Muscle layer of colon (tissue), 2 donors: Measurements from ENCODE around the gene TPPP.
"Not testable (repeated sequence)": the region's sequence is repeated elsewhere in the genome, so short reads cannot be mapped to it uniquely, and the experiment has no call there.

Experiments
- H3K27ac ChIP-seq: one replicate; pipeline ENCODE4 v1.7.0; 2013; ENCODE audit warnings: low read depth, mild to moderate bottlenecking, low read length, moderate library complexity
- H3K27me3 ChIP-seq, 2 donors: one replicate each; pipeline ENCODE4 v1.7.0; 2013; ENCODE audit warnings: low read length in 2 of 2, mild to moderate bottlenecking in 2 of 2; ENCODE audit not compliant: insufficient read depth in 2 of 2, control insufficient read depth in 1 of 2
- H3K36me3 ChIP-seq: one replicate; pipeline ENCODE4 v1.7.0; 2013; ENCODE audit warnings: mild to moderate bottlenecking, low read length; ENCODE audit not compliant: insufficient read depth
- H3K4me1 ChIP-seq: one replicate; pipeline ENCODE4 v1.7.0; 2013; ENCODE audit warnings: mild to moderate bottlenecking, low read length; ENCODE audit not compliant: insufficient read depth
- H3K4me3 ChIP-seq, 2 donors: one replicate each; pipeline ENCODE4 v1.7.0; 2013; ENCODE audit warnings: low read length in 2 of 2, low read depth in 1 of 2, mild to moderate bottlenecking in 1 of 2, moderate library complexity in 1 of 2
- H3K9ac ChIP-seq: one replicate; pipeline ENCODE4 v1.7.0; 2013; ENCODE audit warnings: low read length
- H3K9me3 ChIP-seq: one replicate; pipeline ENCODE4 v1.7.0; 2013; ENCODE audit warnings: mild to moderate bottlenecking, low read length
- donor health status: abdominal sarcoma.
- donor health status: Adenocarcinoma of cecum.

Gene TPPP

GRCh38 chr5:714215-715118 lies 21.3 kb upstream of the TPPP start:
- H3K27me3 ChIP-seq, H3K4me3 ChIP-seq, H3K36me3 ChIP-seq, H3K27ac ChIP-seq, H3K9me3 ChIP-seq, H3K9ac ChIP-seq, H3K4me1 ChIP-seq: not testable (repeated sequence)

GRCh38 chr5:713686-714085 lies 20.5 kb upstream of the TPPP start:
- not testable (repeated sequence) for H3K9me3 ChIP-seq, H3K4me1 ChIP-seq, H3K36me3 ChIP-seq, H3K9ac ChIP-seq, H3K27ac ChIP-seq, H3K27me3 ChIP-seq, H3K4me3 ChIP-seq

- H3K9ac ChIP-seq, H3K27me3 ChIP-seq, H3K36me3 ChIP-seq, H3K4me3 ChIP-seq, H3K4me1 ChIP-seq, H3K9me3 ChIP-seq, H3K27ac ChIP-seq: not testable (repeated sequence)
Observed at GRCh38 chr5:708848-709517, 15.8 kb upstream of the TPPP start.

- H3K9me3 ChIP-seq, H3K4me1 ChIP-seq, H3K36me3 ChIP-seq: not testable (repeated sequence)
Observed at GRCh38 chr5:708374-708773, 15.2 kb upstream of the TPPP start.

GRCh38 chr5:706127-706526 lies 13.0 kb upstream of the TPPP start:
- H3K4me1 ChIP-seq, H3K9me3 ChIP-seq, H3K9ac ChIP-seq, H3K36me3 ChIP-seq, H3K27ac ChIP-seq, H3K27me3 ChIP-seq, H3K4me3 ChIP-seq: not testable (repeated sequence)

More at GRCh38 chr5:708374-708773, 15.2 kb upstream of the TPPP start:
- H3K4me3 ChIP-seq, H3K27me3 ChIP-seq, H3K9ac ChIP-seq, H3K27ac ChIP-seq: not testable (repeated sequence)

- H3K27me3 ChIP-seq, H3K4me1 ChIP-seq, H3K36me3 ChIP-seq, H3K4me3 ChIP-seq, H3K27ac ChIP-seq, H3K9ac ChIP-seq: not testable (repeated sequence)
- peaks cover 11% of the 10 kb centered on the region for H3K9me3 ChIP-seq
Observed at GRCh38 chr5:696753-697702, 3.9 kb upstream of the TPPP start.

GRCh38 chr5:696191-696590 lies 3.0 kb upstream of the TPPP start:
- not testable (repeated sequence) for H3K27ac ChIP-seq, H3K9ac ChIP-seq, H3K4me1 ChIP-seq, H3K36me3 ChIP-seq, H3K4me3 ChIP-seq, H3K27me3 ChIP-seq
- peaks cover 11% of the 10 kb centered on the region for H3K9me3 ChIP-seq

- H3K36me3 ChIP-seq, H3K4me3 ChIP-seq, H3K27ac ChIP-seq, H3K4me1 ChIP-seq, H3K9ac ChIP-seq, H3K27me3 ChIP-seq: not testable (repeated sequence)
- H3K9me3 ChIP-seq: peaks cover 11% of the 10 kb centered on the region
Observed at GRCh38 chr5:695475-695874, 2.3 kb upstream of the TPPP start.

- H3K36me3 ChIP-seq, H3K27me3 ChIP-seq, H3K27ac ChIP-seq, H3K9me3 ChIP-seq, H3K4me1 ChIP-seq, H3K9ac ChIP-seq: not testable (repeated sequence)
- peak overlapping the region in 1 of 2 donors; percentile 55 for H3K4me3 ChIP-seq
Observed at GRCh38 chr5:694042-694431, 885 bp upstream of the TPPP start.

GRCh38 chr5:692529-693041 lies 567 bp downstream of the TPPP start:
- H3K27ac ChIP-seq: peak overlapping the region; percentile 58

GRCh38 chr5:691817-692528 lies 1.2 kb downstream of the TPPP start:
- no peak overlapping the region for H3K9ac ChIP-seq
- no peaks in the 10 kb centered on the region for H3K4me1 ChIP-seq
- H3K36me3 ChIP-seq: no peaks in the 10 kb centered on the region
- no peaks in the 10 kb centered on the region for H3K27me3 ChIP-seq
- peak overlapping the region; percentile 64 to 70 for H3K4me3 ChIP-seq
- no peaks in the 10 kb centered on the region for H3K9me3 ChIP-seq
- H3K27ac ChIP-seq: peak overlapping the region; percentile 58

More at GRCh38 chr5:692529-693041, 567 bp downstream of the TPPP start:
- not testable (repeated sequence) for H3K9me3 ChIP-seq, H3K36me3 ChIP-seq, H3K27me3 ChIP-seq, H3K4me1 ChIP-seq
- H3K4me3 ChIP-seq: peak overlapping the region; percentile 64 to 70
- peak overlapping the region; percentile 15 for H3K9ac ChIP-seq
